Panc1 (cell line): ENCODE results near the gene CCDC183. TPM values are rescaled to one million over a fixed set of nuclear protein-coding genes. Genes with fewer than 3 reads are reported as not detected.
"Not testable (repeated sequence)": the region's sequence is repeated elsewhere in the genome, so short reads cannot be mapped to it uniquely, and the experiment has no call there.

Source experiments
- ATAC-seq: fragments of 200-7000 bp; cut with Tn5 transposase; 2 replicates; pipeline ENCODE4 v1.9.1; 2020; ENCODE audit warnings: mild to moderate bottlenecking, moderate library complexity
- BruUV-seq: library from RNA; stranded (reverse); fragments of 400-500 nt; replicated peaks from 2 replicates; lab custom pipeline; 2021; lab: Mats Ljungman, UMichigan
- CTCF ChIA-PET: fragments of 300-600 bp; sonication (Branson Sonifier 250); formaldehyde crosslinking; loops from one replicate; lab custom pipeline; 2022; ENCODE audit warnings: antibody characterized with exemption; lab: Charles Lee
- POLR2A ChIA-PET: fragments of 300-600 bp; sonication (Branson Sonifier 250); formaldehyde crosslinking; loops from one replicate; lab custom pipeline; 2022; ENCODE audit warnings: antibody characterized with exemption; lab: Charles Lee
- DNase-seq: peaks from one replicate; pipeline ENCODE4 v3.0.0-alpha.2; 2010; ENCODE audit warnings: low read depth, low spot score
- H3K27ac ChIP-seq: 2 replicates; pipeline ENCODE4 v1.5.1; 2011; ENCODE audit warnings: mild to moderate bottlenecking, low read length, inconsistent platforms
- H3K27me3 ChIP-seq: fragments of 200-500 bp; sonication (Bioruptor generic); 2 replicates; pipeline ENCODE4 v1.6.0; 2014; ENCODE audit warnings: low read length, inconsistent platforms; ENCODE audit not compliant: control insufficient read depth, insufficient read depth
- H3K36me3 ChIP-seq: fragments of 200-500 bp; sonication (Bioruptor generic); 2 replicates; pipeline ENCODE4 v1.5.1; 2014; ENCODE audit warnings: inconsistent platforms, mild to moderate bottlenecking, low read length, moderate library complexity; ENCODE audit not compliant: control insufficient read depth, insufficient read depth
- H3K4me1 ChIP-seq: 2 replicates; pipeline ENCODE4 v1.5.1; 2011; ENCODE audit warnings: inconsistent platforms, mild to moderate bottlenecking, low read length, moderate library complexity; ENCODE audit not compliant: control insufficient read depth, insufficient read depth
- H3K4me3 ChIP-seq, 2 experiments: 2 replicates each; pipeline ENCODE4 v1.5.1; 2011 to 2012; ENCODE audit warnings: low read depth in 2 of 2, low read length in 2 of 2, mild to moderate bottlenecking in 2 of 2, inconsistent platforms in 1 of 2, moderate library complexity in 1 of 2
- H3K9me3 ChIP-seq: fragments of 200-500 bp; sonication (Bioruptor generic); 2 replicates; pipeline ENCODE4 v1.5.1; 2014; ENCODE audit warnings: low read depth, mild to moderate bottlenecking, inconsistent platforms, low read length, moderate library complexity; ENCODE audit not compliant: control insufficient read depth, insufficient read depth
- POLR2AphosphoS5 ChIP-seq: IDR thresholded peaks from 2 replicates; pipeline ENCODE4 v1.6.1; 2012; ENCODE audit warnings: mild to moderate bottlenecking, low read depth, low read length, moderate library complexity
- SIN3A ChIP-seq: IDR thresholded peaks from 2 replicates; pipeline ENCODE4 v1.6.1; 2012; ENCODE audit warnings: low read depth, mild to moderate bottlenecking, low read length, moderate library complexity, borderline replicate concordance; ENCODE audit not compliant: insufficient read depth
- TCF7L2 ChIP-seq: IDR thresholded peaks from 2 replicates; pipeline ENCODE4 v1.6.1; 2011; ENCODE audit warnings: mild to moderate bottlenecking, low read depth, low read length, inconsistent platforms
- in situ Hi-C: cut with HindIII; loops from 2 replicates; pipeline ENCODE4 v1.10.0; 2016; ENCODE audit warnings: low sequenced_read_pairs, low pct_unique_long_range_greater_than_20kb
- intact Hi-C: fragments of 100-400 bp; cut with micrococcal nuclease; formaldehyde crosslinking; loops from one replicate; pipeline ENCODE4 v1.10.0; 2022; ENCODE audit not compliant: unreplicated experiment
- total RNA-seq: library from RNA; stranded (reverse); gene quantifications from one replicate; pipeline ENCODE4 v1.2.1, GENCODE V29; 2021; ENCODE audit not compliant: unreplicated experiment
- TF ChIP-seq, protein P1 (sequence below): fragments of 450-650 bp; IDR thresholded peaks from 2 replicates; pipeline ENCODE4 v1.5.1; 2017; ENCODE audit warnings: mild to moderate bottlenecking
- TF ChIP-seq, protein P2 (sequence below), 2 experiments: IDR thresholded peaks; 2 replicates each; pipeline ENCODE4 v1.6.1; 2011 to 2012; ENCODE audit warnings: low read depth in 2 of 2, control low read depth in 1 of 2, low read length in 1 of 2, mild to moderate bottlenecking in 1 of 2, moderate library complexity in 1 of 2; ENCODE audit not compliant: insufficient read depth in 1 of 2

Gene CCDC183
- total RNA-seq, 1 experiment from 2014 or later: 0.62 TPM

DNA sequence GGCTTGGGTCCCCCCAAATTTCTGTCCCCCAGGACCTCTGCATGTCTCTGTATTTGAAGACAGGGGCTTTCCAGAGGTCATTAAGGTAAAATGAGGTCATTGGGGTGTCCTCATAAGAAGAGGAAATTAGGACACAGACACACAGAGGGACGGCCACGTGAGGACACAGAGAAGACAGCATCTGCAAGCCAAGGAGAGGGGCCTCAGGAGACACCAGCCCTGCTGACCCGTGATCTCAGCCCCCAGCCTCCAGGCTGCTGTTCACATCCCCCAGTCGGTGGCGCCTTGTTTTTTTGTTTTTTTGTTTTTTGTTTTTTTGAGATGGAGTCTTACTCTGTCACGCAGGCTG lies 1.2 kb upstream of the CCDC183 start:
- intact Hi-C loops: no loop called here
- no peak for DNase-seq
- peaks cover 14% of the 10 kb centered on the region for H3K4me1 ChIP-seq
- H3K36me3 ChIP-seq: no peaks in the 10 kb centered on the region; the same call in 1 of the 2 replicates
- CTCF ChIA-PET: no interaction called here
- no peak overlapping the region for H3K27ac ChIP-seq
- H3K4me3 ChIP-seq: no peak overlapping the region
- in situ Hi-C loops: no loop called here
- H3K9me3 ChIP-seq: no peaks in the 10 kb centered on the region
- no TSS peak for BruUV-seq
- ATAC-seq: no peak
- POLR2A ChIA-PET: no interaction called here
- H3K27me3 ChIP-seq: no peaks in the 10 kb centered on the region
- TF ChIP-seq TCF7L2 (no peak), SIN3A (no peak), POLR2AphosphoS5 (no peak)
- TF ChIP-seq, protein P1, sequence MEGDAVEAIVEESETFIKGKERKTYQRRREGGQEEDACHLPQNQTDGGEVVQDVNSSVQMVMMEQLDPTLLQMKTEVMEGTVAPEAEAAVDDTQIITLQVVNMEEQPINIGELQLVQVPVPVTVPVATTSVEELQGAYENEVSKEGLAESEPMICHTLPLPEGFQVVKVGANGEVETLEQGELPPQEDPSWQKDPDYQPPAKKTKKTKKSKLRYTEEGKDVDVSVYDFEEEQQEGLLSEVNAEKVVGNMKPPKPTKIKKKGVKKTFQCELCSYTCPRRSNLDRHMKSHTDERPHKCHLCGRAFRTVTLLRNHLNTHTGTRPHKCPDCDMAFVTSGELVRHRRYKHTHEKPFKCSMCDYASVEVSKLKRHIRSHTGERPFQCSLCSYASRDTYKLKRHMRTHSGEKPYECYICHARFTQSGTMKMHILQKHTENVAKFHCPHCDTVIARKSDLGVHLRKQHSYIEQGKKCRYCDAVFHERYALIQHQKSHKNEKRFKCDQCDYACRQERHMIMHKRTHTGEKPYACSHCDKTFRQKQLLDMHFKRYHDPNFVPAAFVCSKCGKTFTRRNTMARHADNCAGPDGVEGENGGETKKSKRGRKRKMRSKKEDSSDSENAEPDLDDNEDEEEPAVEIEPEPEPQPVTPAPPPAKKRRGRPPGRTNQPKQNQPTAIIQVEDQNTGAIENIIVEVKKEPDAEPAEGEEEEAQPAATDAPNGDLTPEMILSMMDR: no peak
- TF ChIP-seq, protein P2, sequence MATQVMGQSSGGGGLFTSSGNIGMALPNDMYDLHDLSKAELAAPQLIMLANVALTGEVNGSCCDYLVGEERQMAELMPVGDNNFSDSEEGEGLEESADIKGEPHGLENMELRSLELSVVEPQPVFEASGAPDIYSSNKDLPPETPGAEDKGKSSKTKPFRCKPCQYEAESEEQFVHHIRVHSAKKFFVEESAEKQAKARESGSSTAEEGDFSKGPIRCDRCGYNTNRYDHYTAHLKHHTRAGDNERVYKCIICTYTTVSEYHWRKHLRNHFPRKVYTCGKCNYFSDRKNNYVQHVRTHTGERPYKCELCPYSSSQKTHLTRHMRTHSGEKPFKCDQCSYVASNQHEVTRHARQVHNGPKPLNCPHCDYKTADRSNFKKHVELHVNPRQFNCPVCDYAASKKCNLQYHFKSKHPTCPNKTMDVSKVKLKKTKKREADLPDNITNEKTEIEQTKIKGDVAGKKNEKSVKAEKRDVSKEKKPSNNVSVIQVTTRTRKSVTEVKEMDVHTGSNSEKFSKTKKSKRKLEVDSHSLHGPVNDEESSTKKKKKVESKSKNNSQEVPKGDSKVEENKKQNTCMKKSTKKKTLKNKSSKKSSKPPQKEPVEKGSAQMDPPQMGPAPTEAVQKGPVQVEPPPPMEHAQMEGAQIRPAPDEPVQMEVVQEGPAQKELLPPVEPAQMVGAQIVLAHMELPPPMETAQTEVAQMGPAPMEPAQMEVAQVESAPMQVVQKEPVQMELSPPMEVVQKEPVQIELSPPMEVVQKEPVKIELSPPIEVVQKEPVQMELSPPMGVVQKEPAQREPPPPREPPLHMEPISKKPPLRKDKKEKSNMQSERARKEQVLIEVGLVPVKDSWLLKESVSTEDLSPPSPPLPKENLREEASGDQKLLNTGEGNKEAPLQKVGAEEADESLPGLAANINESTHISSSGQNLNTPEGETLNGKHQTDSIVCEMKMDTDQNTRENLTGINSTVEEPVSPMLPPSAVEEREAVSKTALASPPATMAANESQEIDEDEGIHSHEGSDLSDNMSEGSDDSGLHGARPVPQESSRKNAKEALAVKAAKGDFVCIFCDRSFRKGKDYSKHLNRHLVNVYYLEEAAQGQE (IDR thresholded peaks at IDR 0.05; ENCODE audit: insufficient read depth in 1 of 2, low read depth in 2 of 2, low read length in 1 of 2): no peak

DNA sequence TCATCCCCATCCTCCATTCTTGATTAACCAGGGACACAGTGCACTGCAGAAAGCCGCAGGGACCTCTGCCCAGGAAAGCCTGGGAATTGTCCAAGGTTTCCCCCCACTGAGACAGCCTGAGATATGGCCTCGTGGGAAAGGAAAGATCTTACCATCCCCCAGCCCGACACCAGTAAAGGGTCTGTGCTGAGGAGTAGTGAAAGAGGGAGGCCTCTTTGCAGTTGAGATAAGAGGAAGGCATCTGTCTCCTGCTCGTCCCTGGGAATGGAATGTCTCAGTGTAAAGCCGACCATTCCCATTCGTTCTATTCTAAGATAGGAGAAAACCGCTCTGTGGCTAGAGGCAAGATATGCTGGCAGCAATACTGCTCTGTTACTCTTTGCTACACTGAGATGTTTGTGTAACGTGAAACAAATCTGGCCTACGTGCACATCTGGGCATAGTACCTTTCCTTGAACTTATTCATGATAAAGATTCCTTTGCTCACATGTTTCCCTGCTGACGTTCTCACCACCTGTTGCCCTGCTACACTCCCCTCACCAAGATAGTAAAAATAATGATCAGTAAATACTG lies 723 bp downstream of the CCDC183 start:
- H3K9me3 ChIP-seq, H3K4me1 ChIP-seq, intact Hi-C loops, H3K4me3 ChIP-seq, ATAC-seq, H3K36me3 ChIP-seq, in situ Hi-C loops, DNase-seq, BruUV-seq, H3K27me3 ChIP-seq, H3K27ac ChIP-seq, POLR2A ChIA-PET: not testable (repeated sequence)
- CTCF ChIA-PET: interaction anchor here (0.7 kb wide), 1 partner anchor 18 kb away, joined by 4 read pairs; no protein-coding TSS in a partner anchor

DNA sequence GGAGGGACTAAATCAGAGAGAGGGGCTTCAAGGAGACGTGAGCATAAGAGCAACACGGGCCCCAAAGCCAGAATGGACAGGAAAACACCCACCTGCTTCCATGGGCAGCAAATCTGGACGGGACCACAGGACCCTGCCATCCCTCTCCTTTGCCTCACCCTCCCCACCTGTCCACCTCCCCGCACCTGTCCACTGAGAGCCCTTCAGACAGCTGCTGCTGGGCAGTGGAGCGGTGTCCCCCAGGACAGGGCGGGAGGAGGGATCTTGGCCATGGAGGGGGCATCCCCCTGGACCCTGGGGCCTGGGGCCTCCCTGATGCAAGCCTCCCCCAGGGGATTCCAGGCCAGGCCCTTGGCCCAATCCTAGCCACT lies 2.6 kb downstream of the CCDC183 start:
- in situ Hi-C loops: no loop called here
- POLR2A ChIA-PET: no interaction called here

More for the DNA sequence above, 2.6 kb downstream of the CCDC183 start:
- TF ChIP-seq POLR2AphosphoS5: no peak
- no peak for TF ChIP-seq TCF7L2
- no peak for TF ChIP-seq SIN3A
- TF ChIP-seq, protein P1: no peak
- TF ChIP-seq, protein P2 (IDR thresholded peaks at IDR 0.05; ENCODE audit: insufficient read depth in 1 of 2, low read depth in 2 of 2, low read length in 1 of 2): no peak
- no peak for DNase-seq
- no peak overlapping the region for H3K4me3 ChIP-seq
- ATAC-seq: no peak
- no peaks in the 10 kb centered on the region for H3K9me3 ChIP-seq
- H3K36me3 ChIP-seq: no peaks in the 10 kb centered on the region
- BruUV-seq: no TSS peak
- no peak overlapping the region for H3K27ac ChIP-seq
- H3K4me1 ChIP-seq: peaks cover 4% of the 10 kb centered on the region
- intact Hi-C loops: no loop called here
- H3K27me3 ChIP-seq: no peaks in the 10 kb centered on the region
- CTCF ChIA-PET: no interaction called here
